ENCODE measurements around the gene LRRK1. TPM values are rescaled to one million over a fixed set of nuclear protein-coding genes. Genes with fewer than 3 reads are reported as not detected.

Gene LRRK1
- total and polyA plus RNA-seq, 11 donors, result 1.3 to 12.7 (median 2.1) TPM

- H3K9me3 ChIP-seq, result no peaks in the 10 kb centered on the region
- peaks cover 0 to 15% (median 5%) of the 10 kb centered on the region in 12 donors for H3K4me1 ChIP-seq
- H3K27me3 ChIP-seq, result peaks cover 0 to 32% (median 8%) of the 10 kb centered on the region in 9 donors
- H3K4me3 ChIP-seq, result no peak overlapping the region
- intact Hi-C loops (cut with DNase I), result no loop called here
- no peaks in the 10 kb centered on the region for H3K36me3 ChIP-seq
- no peak for TF ChIP-seq CTCF (IDR thresholded peaks at IDR 0.05)
- TF ChIP-seq POLR2A (IDR thresholded peaks at IDR 0.05), result no peak
- DNase-seq, result no peak
- no peak overlapping the region for H3K27ac ChIP-seq
- no peak for ATAC-seq
- WGBS, 4 donors, result 31 to 67% (median 58%) methylated on average over 8 to 9 of the region's 9 CpGs
Observed at GRCh38 chr15:100893964-100894295, 25.2 kb upstream of the LRRK1 start.

GRCh38 chr15:100895721-100896120 is 23.4 kb upstream of the LRRK1 start:
- H3K36me3 ChIP-seq, result no peaks in the 10 kb centered on the region
- 89 to 95% (median 93%) methylated on average over 13 of the region's 13 CpGs for WGBS, 4 donors
- H3K27ac ChIP-seq, result no peak overlapping the region
- TF ChIP-seq POLR2A (IDR thresholded peaks at IDR 0.05) (no peak), CTCF (IDR thresholded peaks at IDR 0.05) (no peak)
- peaks cover 0 to 31% (median 6%) of the 10 kb centered on the region in 9 donors for H3K27me3 ChIP-seq
- no peaks in the 10 kb centered on the region for H3K9me3 ChIP-seq
- H3K4me1 ChIP-seq, result peaks cover 0 to 14% (median 3%) of the 10 kb centered on the region in 12 donors
- DNase-seq, result no peak
- intact Hi-C loops (cut with DNase I), result no loop called here
- no peak overlapping the region for H3K4me3 ChIP-seq
- no peak for ATAC-seq

- Histone ChIP-seq H3K4me1 (peaks cover 0 to 32% (median 12%) of the 10 kb centered on the region in 12 donors), H3K4me3 (no peak overlapping the region), H3K9me3 (no peaks in the 10 kb centered on the region), H3K27me3 (peaks cover 0 to 14% (median 3%) of the 10 kb centered on the region in 9 donors), H3K36me3 (no peaks in the 10 kb centered on the region), H3K27ac (no peak overlapping the region)
- TF ChIP-seq POLR2A (IDR thresholded peaks at IDR 0.05), result no peak
- no peak for TF ChIP-seq CTCF (IDR thresholded peaks at IDR 0.05)
- WGBS, 4 donors, result 79 to 96% (median 86%) methylated on average over 17 to 26 of the region's 26 CpGs
- no peak for DNase-seq
- intact Hi-C loops (cut with DNase I), result no loop called here
- ATAC-seq, result no peak
Observed at GRCh38 chr15:100897221-100898151, 21.7 kb upstream of the LRRK1 start.

GRCh38 chr15:100898152-100898490 is 21.0 kb upstream of the LRRK1 start:
- 83 to 91% (median 88%) methylated on average over 5 to 9 of the region's 9 CpGs for WGBS, 4 donors
- H3K27ac ChIP-seq, result no peak overlapping the region
- DNase-seq, result no peak
- no peak for ATAC-seq
- H3K4me1 ChIP-seq, result peaks cover 0 to 38% (median 17%) of the 10 kb centered on the region in 12 donors
- peaks cover 0 to 11% (median 0%) of the 10 kb centered on the region in 9 donors for H3K27me3 ChIP-seq
- no peak overlapping the region for H3K4me3 ChIP-seq
- no peaks in the 10 kb centered on the region for H3K36me3 ChIP-seq
- intact Hi-C loops (cut with DNase I), result no loop called here
- no peaks in the 10 kb centered on the region for H3K9me3 ChIP-seq
- TF ChIP-seq POLR2A (IDR thresholded peaks at IDR 0.05) (no peak), CTCF (IDR thresholded peaks at IDR 0.05) (no peak)
